ENCODE data around the gene NOL3.

- no peak for TF ChIP-seq CTCF (conservative IDR thresholded peaks at IDR 0.05; ENCODE audit: low read depth, low read length)
- no peak for TF ChIP-seq EZH2 (IDR thresholded peaks at IDR 0.05; ENCODE audit: low read length, unreplicated experiment)
- no peak for TF ChIP-seq EZH2phosphoT487 (IDR thresholded peaks at IDR 0.05; ENCODE audit: borderline replicate concordance, low read length)
Observed at GRCh38 chr16:67163999-67164558, 6.3 kb upstream of the NOL3 start.

All from PC-3 (cell line).